Gastrocnemius medialis (tissue), 4 donors: ENCODE results near the gene XPNPEP3.

ENCODE experiments used
- POLR2A ChIP-seq, 2 donors: fragments of 450-650 bp; IDR thresholded peaks; one replicate each; pipeline ENCODE4 v1.6.1; 2017; ENCODE audit warnings: antibody characterized with exemption in 2 of 2, mild to moderate bottlenecking in 2 of 2, moderate library complexity in 2 of 2
- TF ChIP-seq, protein P1 (sequence below), 5 experiments: fragments of 450-650 bp in 3 of 5; fragments of 200-600 bp in 2 of 5; sonication (generic) in 2 of 5; IDR thresholded peaks in 4 of 5; conservative IDR thresholded peaks in 1 of 5; 1 replicate in 4 of 5; 2 replicates in 1 of 5; pipeline ENCODE4 v1.5.1; 2016 to 2019; ENCODE audit warnings: antibody characterized with exemption in 5 of 5, mild to moderate bottlenecking in 3 of 5, moderate library complexity in 3 of 5

DNA sequence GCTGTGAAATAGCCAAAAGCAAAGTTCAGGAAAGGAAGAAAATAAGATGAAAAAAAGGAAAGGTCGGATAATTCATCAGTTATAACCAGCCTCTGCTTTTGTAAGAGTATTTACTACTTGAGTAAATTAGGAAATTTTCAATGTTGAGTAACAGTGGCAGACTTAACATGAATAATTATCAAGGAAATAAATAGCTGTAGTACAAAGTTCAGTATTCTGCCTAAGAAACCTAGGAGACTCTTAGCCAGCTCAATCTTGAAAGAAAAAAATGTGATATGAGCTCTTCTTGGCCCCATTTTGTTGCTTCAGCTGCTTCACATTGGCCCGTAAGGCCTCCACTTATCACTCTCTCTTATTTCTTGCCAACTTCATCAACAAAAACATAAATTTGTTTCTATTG is 22.0 kb downstream of the XPNPEP3 start:
- TF ChIP-seq POLR2A (IDR thresholded peaks at IDR 0.05): no peak
- TF ChIP-seq, protein P1, sequence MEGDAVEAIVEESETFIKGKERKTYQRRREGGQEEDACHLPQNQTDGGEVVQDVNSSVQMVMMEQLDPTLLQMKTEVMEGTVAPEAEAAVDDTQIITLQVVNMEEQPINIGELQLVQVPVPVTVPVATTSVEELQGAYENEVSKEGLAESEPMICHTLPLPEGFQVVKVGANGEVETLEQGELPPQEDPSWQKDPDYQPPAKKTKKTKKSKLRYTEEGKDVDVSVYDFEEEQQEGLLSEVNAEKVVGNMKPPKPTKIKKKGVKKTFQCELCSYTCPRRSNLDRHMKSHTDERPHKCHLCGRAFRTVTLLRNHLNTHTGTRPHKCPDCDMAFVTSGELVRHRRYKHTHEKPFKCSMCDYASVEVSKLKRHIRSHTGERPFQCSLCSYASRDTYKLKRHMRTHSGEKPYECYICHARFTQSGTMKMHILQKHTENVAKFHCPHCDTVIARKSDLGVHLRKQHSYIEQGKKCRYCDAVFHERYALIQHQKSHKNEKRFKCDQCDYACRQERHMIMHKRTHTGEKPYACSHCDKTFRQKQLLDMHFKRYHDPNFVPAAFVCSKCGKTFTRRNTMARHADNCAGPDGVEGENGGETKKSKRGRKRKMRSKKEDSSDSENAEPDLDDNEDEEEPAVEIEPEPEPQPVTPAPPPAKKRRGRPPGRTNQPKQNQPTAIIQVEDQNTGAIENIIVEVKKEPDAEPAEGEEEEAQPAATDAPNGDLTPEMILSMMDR (IDR thresholded peaks at IDR 0.05 in 4 of 5, conservative IDR thresholded peaks at IDR 0.05 in 1 of 5): no peak
